GM19324 (cell line): Measurements from ENCODE around the gene POFUT1.
"Not testable (repeated sequence)": the region's sequence is repeated elsewhere in the genome, so short reads cannot be mapped to it uniquely, and the experiment has no call there.

Experiments
- ATAC-seq: cut with Tn5 transposase; IDR thresholded peaks from one replicate; pipeline ENCODE4 v1.9.1; 2021; ENCODE audit warnings: mild to moderate bottlenecking, moderate library complexity; ENCODE audit not compliant: unreplicated experiment, low FRiP score

POFUT1 gene

GRCh38 chr20:32188376-32189122 is 19.1 kb upstream of the POFUT1 start:
- ATAC-seq, result no peak

GRCh38 chr20:32189123-32189410 is 18.6 kb upstream of the POFUT1 start:
- ATAC-seq, result no peak

GRCh38 chr20:32189691-32190615 is 17.7 kb upstream of the POFUT1 start:
- ATAC-seq, result no peak

- no peak for ATAC-seq
These were observed 16.9 kb upstream of the POFUT1 start for GRCh38 chr20:32190616-32191415.

- no peak for ATAC-seq
These were observed 16.3 kb upstream of the POFUT1 start for GRCh38 chr20:32191422-32191821.

GRCh38 chr20:32191873-32192272 is 15.8 kb upstream of the POFUT1 start:
- no peak for ATAC-seq

- no peak for ATAC-seq
These were observed 15.0 kb upstream of the POFUT1 start for GRCh38 chr20:32192698-32193097.

GRCh38 chr20:32193336-32193735 is 14.3 kb upstream of the POFUT1 start:
- not testable (repeated sequence) for ATAC-seq

- no peak for ATAC-seq
These were observed 13.7 kb upstream of the POFUT1 start for GRCh38 chr20:32193996-32194395.

- ATAC-seq, result no peak
These were observed 12.1 kb upstream of the POFUT1 start for GRCh38 chr20:32195581-32195980.

GRCh38 chr20:32196613-32197012 is 11.1 kb upstream of the POFUT1 start:
- ATAC-seq, result not testable (repeated sequence)

GRCh38 chr20:32197136-32197535 is 10.5 kb upstream of the POFUT1 start:
- ATAC-seq, result not testable (repeated sequence)

GRCh38 chr20:32199006-32199405 is 8.7 kb upstream of the POFUT1 start:
- ATAC-seq, result no peak

GRCh38 chr20:32201296-32201976 is 6.2 kb upstream of the POFUT1 start:
- no peak for ATAC-seq

- ATAC-seq, result no peak
These were observed 5.7 kb upstream of the POFUT1 start for GRCh38 chr20:32201977-32202363.

GRCh38 chr20:32203356-32204204 is 4.1 kb upstream of the POFUT1 start:
- ATAC-seq, result no peak

- ATAC-seq, result no peak
These were observed 3.2 kb upstream of the POFUT1 start for GRCh38 chr20:32204205-32205109.

GRCh38 chr20:32205110-32205842 is 2.4 kb upstream of the POFUT1 start:
- no peak for ATAC-seq
